HUES64 (cell line): Measurements from ENCODE around the gene EDEM3.

Experiments used
- H3K27ac ChIP-seq: 2 replicates; pipeline ENCODE4 v1.7.0; 2013; ENCODE audit warnings: low read depth, low read length, inconsistent platforms
- H3K27me3 ChIP-seq: 2 replicates; pipeline ENCODE4 v1.6.1; 2013; ENCODE audit warnings: mild to moderate bottlenecking, low read length; ENCODE audit not compliant: insufficient read depth
- H3K36me3 ChIP-seq: 2 replicates; pipeline ENCODE4 v1.6.1; 2013; ENCODE audit warnings: mild to moderate bottlenecking, low read length; ENCODE audit not compliant: insufficient read depth
- H3K4me1 ChIP-seq: 2 replicates; pipeline ENCODE4 v1.6.1; 2013; ENCODE audit warnings: mild to moderate bottlenecking, low read length, moderate library complexity; ENCODE audit not compliant: insufficient read depth
- H3K4me3 ChIP-seq: 2 replicates; pipeline ENCODE4 v1.5.1; 2013; ENCODE audit warnings: mild to moderate bottlenecking, low read length, moderate library complexity
- H3K9ac ChIP-seq: 2 replicates; pipeline ENCODE4 v1.6.1; 2013; ENCODE audit warnings: mild to moderate bottlenecking, low read depth, low read length
- H3K9me3 ChIP-seq: 2 replicates; pipeline ENCODE4 v1.6.1; 2013; ENCODE audit warnings: low read depth, low read length; ENCODE audit not compliant: insufficient read depth
- WGBS: fragments of 150-250, 120-280 bp; methylation state at CpG from one replicate; pipeline ENCODE4 v1.1.7; 2013; ENCODE audit warnings: missing lambda C conversion rate; 5-methylcytosine and 5-hydroxymethylcytosine counted together

Gene EDEM3

GRCh38 chr1:184753117-184753516 is 1.5 kb downstream of the EDEM3 start:
- 95% methylated on average over 4 of the region's 5 CpGs for WGBS
- no peak overlapping the region for H3K27ac ChIP-seq
- no peak overlapping the region for H3K9ac ChIP-seq
- H3K27me3 ChIP-seq = peaks cover 16% of the 10 kb centered on the region
- no peaks in the 10 kb centered on the region for H3K9me3 ChIP-seq
- no peaks in the 10 kb centered on the region for H3K36me3 ChIP-seq
- H3K4me1 ChIP-seq = peaks cover 14% of the 10 kb centered on the region; the same call in 1 of the 2 replicates
- peak overlapping the region; percentile 75 for H3K4me3 ChIP-seq

- Histone ChIP-seq H3K9ac (no peak overlapping the region), H3K4me1 (peaks cover 14% of the 10 kb centered on the region; the same call in 1 of the 2 replicates), H3K9me3 (no peaks in the 10 kb centered on the region), H3K27me3 (peaks cover 16% of the 10 kb centered on the region), H3K4me3 (no peak overlapping the region), H3K36me3 (no peaks in the 10 kb centered on the region), H3K27ac (no peak overlapping the region)
- 91% methylated on average over 1 of the region's 2 CpGs for WGBS
Observed at GRCh38 chr1:184752656-184753055, 2.0 kb downstream of the EDEM3 start.

GRCh38 chr1:184748740-184749139 is 5.9 kb downstream of the EDEM3 start:
- Histone ChIP-seq H3K27me3 (no peaks in the 10 kb centered on the region), H3K27ac (no peak overlapping the region), H3K9me3 (no peaks in the 10 kb centered on the region), H3K9ac (no peak overlapping the region), H3K4me1 (peaks cover 7% of the 10 kb centered on the region; the same call in 1 of the 2 replicates), H3K36me3 (no peaks in the 10 kb centered on the region), H3K4me3 (no peak overlapping the region)
- 100% methylated on average over 1 of the region's 2 CpGs for WGBS

GRCh38 chr1:184747089-184747955 is 7.3 kb downstream of the EDEM3 start:
- H3K4me1 ChIP-seq = no peaks in the 10 kb centered on the region
- no peaks in the 10 kb centered on the region for H3K36me3 ChIP-seq
- no peak overlapping the region for H3K9ac ChIP-seq
- no peak overlapping the region for H3K27ac ChIP-seq
- no peaks in the 10 kb centered on the region for H3K27me3 ChIP-seq
- no peaks in the 10 kb centered on the region for H3K9me3 ChIP-seq
- no peak overlapping the region for H3K4me3 ChIP-seq
- WGBS = no CpG with 5 or more reads among the region's 3 CpGs

- no peak overlapping the region for H3K9ac ChIP-seq
- no peaks in the 10 kb centered on the region for H3K9me3 ChIP-seq
- no peaks in the 10 kb centered on the region for H3K4me1 ChIP-seq
- WGBS = 90% methylated on average over 4 of the region's 4 CpGs
- no peak overlapping the region for H3K27ac ChIP-seq
- H3K27me3 ChIP-seq = no peaks in the 10 kb centered on the region
- H3K4me3 ChIP-seq = no peak overlapping the region
- H3K36me3 ChIP-seq = no peaks in the 10 kb centered on the region
Observed at GRCh38 chr1:184745929-184746638, 8.6 kb downstream of the EDEM3 start.

- no peaks in the 10 kb centered on the region for H3K4me1 ChIP-seq
- no peaks in the 10 kb centered on the region for H3K36me3 ChIP-seq
- H3K4me3 ChIP-seq = no peak overlapping the region
- no peak overlapping the region for H3K9ac ChIP-seq
- no peaks in the 10 kb centered on the region for H3K9me3 ChIP-seq
- no peak overlapping the region for H3K27ac ChIP-seq
- 91% methylated on average over 2 of the region's 2 CpGs for WGBS
- H3K27me3 ChIP-seq = no peaks in the 10 kb centered on the region
Observed at GRCh38 chr1:184745110-184745509, 9.5 kb downstream of the EDEM3 start.

GRCh38 chr1:184743062-184743756 is 11.4 kb downstream of the EDEM3 start:
- H3K36me3 ChIP-seq = no peaks in the 10 kb centered on the region
- no peaks in the 10 kb centered on the region for H3K9me3 ChIP-seq
- no peak overlapping the region for H3K27ac ChIP-seq
- H3K4me1 ChIP-seq = no peaks in the 10 kb centered on the region
- H3K4me3 ChIP-seq = no peak overlapping the region
- H3K9ac ChIP-seq = no peak overlapping the region
- WGBS = 87% methylated on average over 1 of the region's 2 CpGs
- no peaks in the 10 kb centered on the region for H3K27me3 ChIP-seq

- H3K9me3 ChIP-seq = no peaks in the 10 kb centered on the region
- no peak overlapping the region for H3K27ac ChIP-seq
- 74% methylated on average over 2 of the region's 4 CpGs for WGBS
- H3K4me1 ChIP-seq = no peaks in the 10 kb centered on the region
- H3K9ac ChIP-seq = no peak overlapping the region
- H3K36me3 ChIP-seq = peaks cover 4% of the 10 kb centered on the region; the same call in 1 of the 2 replicates
- no peak overlapping the region for H3K4me3 ChIP-seq
- no peaks in the 10 kb centered on the region for H3K27me3 ChIP-seq
Observed at GRCh38 chr1:184740344-184740743, 14.3 kb downstream of the EDEM3 start.

- H3K36me3 ChIP-seq = peaks cover 4% of the 10 kb centered on the region; the same call in 1 of the 2 replicates
Observed at GRCh38 chr1:184739796-184740195, 14.9 kb downstream of the EDEM3 start.

GRCh38 chr1:184739070-184739469 is 15.6 kb downstream of the EDEM3 start:
- H3K27me3 ChIP-seq = no peaks in the 10 kb centered on the region
- no peak overlapping the region for H3K9ac ChIP-seq
- no peak overlapping the region for H3K27ac ChIP-seq
- H3K4me1 ChIP-seq = no peaks in the 10 kb centered on the region
- no peaks in the 10 kb centered on the region for H3K9me3 ChIP-seq
- 83% methylated on average over 1 of the region's 1 CpG for WGBS
- no peak overlapping the region for H3K4me3 ChIP-seq
- peaks cover 4% of the 10 kb centered on the region; the same call in 1 of the 2 replicates for H3K36me3 ChIP-seq

More at GRCh38 chr1:184739796-184740195, 14.9 kb downstream of the EDEM3 start:
- no peak overlapping the region for H3K9ac ChIP-seq
- H3K27me3 ChIP-seq = no peaks in the 10 kb centered on the region
- no peaks in the 10 kb centered on the region for H3K4me1 ChIP-seq
- H3K9me3 ChIP-seq = no peaks in the 10 kb centered on the region
- 94% methylated on average over 4 of the region's 4 CpGs for WGBS
- no peak overlapping the region for H3K27ac ChIP-seq
- H3K4me3 ChIP-seq = no peak overlapping the region

- H3K4me3 ChIP-seq = no peak overlapping the region
- H3K9me3 ChIP-seq = no peaks in the 10 kb centered on the region
- H3K36me3 ChIP-seq = peaks cover 12% of the 10 kb centered on the region; the same call in 1 of the 2 replicates
- no peak overlapping the region for H3K27ac ChIP-seq
- H3K4me1 ChIP-seq = no peaks in the 10 kb centered on the region
- no peak overlapping the region for H3K9ac ChIP-seq
- H3K27me3 ChIP-seq = no peaks in the 10 kb centered on the region
Observed at GRCh38 chr1:184734980-184735379, 19.7 kb downstream of the EDEM3 start.
